ES-I3 (cell line): ENCODE results near the gene DOP1B.

Source experiments
- H3K36me3 ChIP-seq: 2 replicates; pipeline ENCODE4 v1.6.1; 2013; ENCODE audit warnings: mild to moderate bottlenecking, low read length, control low read depth, moderate library complexity; ENCODE audit not compliant: insufficient read depth
- H3K4me1 ChIP-seq: 2 replicates; pipeline ENCODE4 v1.6.1; 2013; ENCODE audit warnings: mild to moderate bottlenecking, control low read depth, low read length; ENCODE audit not compliant: insufficient read depth
- H3K9ac ChIP-seq: 2 replicates; pipeline ENCODE4 v1.6.1; 2013; ENCODE audit warnings: low read depth, mild to moderate bottlenecking, low read length, moderate library complexity
- H3K9me3 ChIP-seq: 2 replicates; pipeline ENCODE4 v1.6.1; 2013; ENCODE audit warnings: mild to moderate bottlenecking, low read length, moderate library complexity; ENCODE audit not compliant: control insufficient read depth, insufficient read depth

DOP1B gene, protein sequence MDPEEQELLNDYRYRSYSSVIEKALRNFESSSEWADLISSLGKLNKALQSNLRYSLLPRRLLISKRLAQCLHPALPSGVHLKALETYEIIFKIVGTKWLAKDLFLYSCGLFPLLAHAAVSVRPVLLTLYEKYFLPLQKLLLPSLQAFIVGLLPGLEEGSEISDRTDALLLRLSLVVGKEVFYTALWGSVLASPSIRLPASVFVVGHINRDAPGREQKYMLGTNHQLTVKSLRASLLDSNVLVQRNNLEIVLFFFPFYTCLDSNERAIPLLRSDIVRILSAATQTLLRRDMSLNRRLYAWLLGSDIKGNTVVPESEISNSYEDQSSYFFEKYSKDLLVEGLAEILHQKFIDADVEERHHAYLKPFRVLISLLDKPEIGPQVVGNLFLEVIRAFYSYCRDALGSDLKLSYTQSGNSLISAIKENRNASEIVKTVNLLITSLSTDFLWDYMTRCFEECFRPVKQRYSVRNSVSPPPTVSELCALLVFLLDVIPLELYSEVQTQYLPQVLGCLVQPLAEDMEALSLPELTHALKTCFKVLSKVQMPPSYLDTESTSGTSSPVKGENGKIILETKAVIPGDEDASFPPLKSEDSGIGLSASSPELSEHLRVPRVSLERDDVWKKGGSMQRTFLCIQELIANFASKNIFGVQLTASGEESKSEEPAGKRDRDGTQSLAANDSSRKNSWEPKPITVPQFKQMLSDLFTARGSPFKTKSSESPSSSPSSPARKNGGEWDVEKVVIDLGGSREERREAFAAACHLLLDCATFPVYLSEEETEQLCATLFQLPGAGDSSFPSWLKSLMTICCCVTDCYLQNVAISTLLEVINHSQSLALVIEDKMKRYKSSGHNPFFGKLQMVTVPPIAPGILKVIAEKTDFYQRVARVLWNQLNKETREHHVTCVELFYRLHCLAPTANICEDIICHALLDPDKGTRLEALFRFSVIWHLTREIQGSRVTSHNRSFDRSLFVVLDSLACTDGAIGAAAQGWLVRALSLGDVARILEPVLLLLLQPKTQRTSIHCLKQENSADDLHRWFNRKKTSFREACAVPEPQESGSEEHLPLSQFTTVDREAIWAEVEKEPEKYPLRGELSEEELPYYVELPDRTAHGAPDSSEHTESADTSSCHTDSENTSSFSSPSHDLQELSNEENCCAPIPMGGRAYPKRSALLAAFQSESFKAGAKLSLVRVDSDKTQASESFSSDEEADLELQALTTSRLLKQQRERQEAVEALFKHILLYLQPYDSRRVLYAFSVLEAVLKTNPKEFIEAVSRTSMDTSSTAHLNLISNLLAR (N-terminal part only)

GRCh38 chr21:36156815-36157670, at the start of gene DOP1B:
TSS of gene DOP1B (plus strand) at chr21:36156824. CDS start at chr21:36164734, 7,910 bp downstream.
- no peaks in the 10 kb centered on the region for H3K9me3 ChIP-seq
- no peaks in the 10 kb centered on the region for H3K36me3 ChIP-seq
- no peaks in the 10 kb centered on the region for H3K4me1 ChIP-seq
- H3K9ac ChIP-seq: peak within 1 kb of the TSS; percentile 90

DNA sequence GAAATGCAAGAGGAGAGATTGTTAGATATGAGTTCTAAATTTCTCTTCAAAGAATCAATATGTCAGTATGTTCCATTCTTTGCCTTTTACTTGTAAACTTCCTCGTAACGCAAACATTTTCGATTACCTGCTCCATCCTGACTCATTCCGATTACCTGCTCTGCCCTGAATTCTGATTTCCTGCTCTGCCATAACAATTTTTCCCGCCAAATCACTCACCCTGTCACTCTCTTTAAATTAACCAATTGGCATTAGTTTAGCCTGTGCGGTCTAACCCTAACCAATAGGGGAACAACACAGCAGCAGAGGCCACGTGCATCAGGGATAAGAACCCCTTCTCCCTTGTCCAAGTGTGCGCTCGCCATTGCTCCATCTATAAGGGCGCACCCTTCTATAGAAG, 46.8 kb upstream of the DOP1B start:
- H3K36me3 ChIP-seq: no peaks in the 10 kb centered on the region
- no peak overlapping the region for H3K9ac ChIP-seq
- no peaks in the 10 kb centered on the region; the same call in 1 of the 2 replicates for H3K9me3 ChIP-seq
- H3K4me1 ChIP-seq: no peaks in the 10 kb centered on the region; the same call in 1 of the 2 replicates

DNA sequence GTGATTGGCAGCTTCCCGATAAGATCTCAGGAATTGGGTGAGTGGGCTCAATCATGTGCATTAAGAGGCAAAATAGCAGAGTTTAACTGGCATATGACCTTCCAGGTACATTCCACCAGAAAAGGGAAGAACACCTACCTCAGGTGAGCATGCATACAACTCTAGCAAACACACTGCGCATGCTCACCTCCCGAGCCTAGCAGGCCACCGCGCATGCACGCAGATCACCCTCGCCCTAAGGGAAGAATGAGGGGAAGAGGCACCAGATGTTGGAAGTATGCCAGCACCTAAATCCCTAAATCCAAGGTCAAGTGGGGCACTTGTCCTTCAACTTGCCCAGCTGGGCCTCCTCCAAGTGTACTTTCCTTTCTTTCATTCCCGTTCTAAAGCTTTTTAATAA, 45.4 kb upstream of the DOP1B start:
- H3K9me3 ChIP-seq: no peaks in the 10 kb centered on the region; the same call in 1 of the 2 replicates
- no peak overlapping the region for H3K9ac ChIP-seq
- H3K4me1 ChIP-seq: no peaks in the 10 kb centered on the region; the same call in 1 of the 2 replicates
- H3K36me3 ChIP-seq: no peaks in the 10 kb centered on the region

- Histone ChIP-seq H3K4me1 (no peaks in the 10 kb centered on the region; the same call in 1 of the 2 replicates), H3K9ac (no peak overlapping the region), H3K36me3 (no peaks in the 10 kb centered on the region), H3K9me3 (no peaks in the 10 kb centered on the region)
Observed at GRCh38 chr21:36113647-36114428, 42.8 kb upstream of the DOP1B start.

GRCh38 chr21:36115138-36115730, 41.4 kb upstream of the DOP1B start:
- no peak overlapping the region for H3K9ac ChIP-seq
- H3K36me3 ChIP-seq: no peaks in the 10 kb centered on the region
- H3K4me1 ChIP-seq: no peaks in the 10 kb centered on the region; the same call in 1 of the 2 replicates
- H3K9me3 ChIP-seq: no peaks in the 10 kb centered on the region

GRCh38 chr21:36117286-36117741, 39.3 kb upstream of the DOP1B start:
- H3K9me3 ChIP-seq: no peaks in the 10 kb centered on the region
- H3K4me1 ChIP-seq: no peaks in the 10 kb centered on the region; the same call in 1 of the 2 replicates
- H3K9ac ChIP-seq: no peak overlapping the region
- no peaks in the 10 kb centered on the region for H3K36me3 ChIP-seq

DNA sequence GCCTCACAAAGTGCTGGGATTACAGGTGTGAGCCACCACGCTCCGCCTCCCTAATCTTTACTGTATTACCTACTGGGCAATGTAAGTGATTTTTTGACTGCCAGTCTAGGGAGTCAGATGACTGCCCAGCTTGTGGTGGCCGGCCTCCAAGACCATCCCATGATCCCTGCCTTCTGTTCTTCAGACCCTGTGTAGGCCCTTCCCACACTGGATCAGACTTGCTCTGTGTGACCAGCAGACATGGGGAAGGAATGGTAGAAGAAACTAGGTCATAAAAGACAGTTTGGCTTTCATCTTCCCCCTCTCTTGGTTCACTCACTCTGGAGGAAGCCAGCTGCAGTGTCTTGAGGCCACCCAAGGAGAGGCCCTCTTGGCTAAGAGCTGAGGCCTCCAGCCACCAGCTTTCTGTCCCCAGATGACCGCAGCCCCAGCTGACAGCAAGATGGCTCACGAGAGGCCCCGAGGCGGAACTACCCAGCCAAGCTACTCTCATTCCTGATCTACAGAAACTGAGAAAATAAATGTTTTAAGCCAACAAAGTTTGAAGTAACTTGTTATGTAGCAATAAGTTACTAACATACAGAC, 36.2 kb upstream of the DOP1B start:
- Histone ChIP-seq H3K9ac (no peak overlapping the region), H3K4me1 (no peaks in the 10 kb centered on the region), H3K9me3 (no peaks in the 10 kb centered on the region), H3K36me3 (no peaks in the 10 kb centered on the region)

- H3K9me3 ChIP-seq: no peaks in the 10 kb centered on the region
- no peaks in the 10 kb centered on the region for H3K36me3 ChIP-seq
- H3K4me1 ChIP-seq: peaks cover 8% of the 10 kb centered on the region
- H3K9ac ChIP-seq: no peak overlapping the region
Observed at GRCh38 chr21:36122977-36123376, 33.6 kb upstream of the DOP1B start.

GRCh38 chr21:36124395-36124794, 32.2 kb upstream of the DOP1B start:
- Histone ChIP-seq H3K4me1 (peaks cover 8% of the 10 kb centered on the region), H3K36me3 (no peaks in the 10 kb centered on the region), H3K9me3 (no peaks in the 10 kb centered on the region), H3K9ac (no peak overlapping the region)

GRCh38 chr21:36125512-36126207, 31.0 kb upstream of the DOP1B start:
- peaks cover 9% of the 10 kb centered on the region for H3K4me1 ChIP-seq
- no peak overlapping the region for H3K9ac ChIP-seq
- no peaks in the 10 kb centered on the region for H3K36me3 ChIP-seq
- no peaks in the 10 kb centered on the region for H3K9me3 ChIP-seq

- Histone ChIP-seq H3K36me3 (no peaks in the 10 kb centered on the region), H3K9me3 (no peaks in the 10 kb centered on the region), H3K9ac (no peak overlapping the region), H3K4me1 (peaks cover 11% of the 10 kb centered on the region)
Observed at GRCh38 chr21:36126208-36126565, 30.4 kb upstream of the DOP1B start.

DNA sequence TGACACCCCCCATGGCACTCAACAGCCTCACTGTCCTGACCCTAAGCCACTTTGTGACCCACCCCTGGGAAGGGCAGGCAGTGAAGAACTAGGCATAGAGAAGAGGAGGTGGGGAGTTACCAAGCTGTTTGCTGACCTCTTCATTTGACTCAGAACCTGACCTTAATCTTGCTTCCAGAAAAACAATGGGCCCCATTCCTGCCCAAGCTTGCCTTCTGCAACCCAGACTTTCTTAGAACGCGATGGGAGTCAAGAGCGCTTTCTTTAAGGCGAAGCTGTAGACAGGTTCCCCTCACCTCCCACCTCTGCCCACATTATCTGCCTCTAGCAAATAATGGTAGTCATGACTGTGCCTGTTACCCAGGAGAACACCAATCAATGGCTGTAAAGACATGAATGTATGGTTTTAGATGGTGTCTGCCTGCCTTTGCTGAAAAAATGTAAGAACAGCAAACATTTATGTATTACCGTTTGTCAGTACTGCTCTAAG, 30.0 kb upstream of the DOP1B start:
- Histone ChIP-seq H3K9ac (no peak overlapping the region), H3K4me1 (peaks cover 11% of the 10 kb centered on the region), H3K36me3 (no peaks in the 10 kb centered on the region), H3K9me3 (no peaks in the 10 kb centered on the region)
